GM12878 (cell line): ENCODE measurements around the gene SMPDL3B. TPM values are rescaled to one million over a fixed set of nuclear protein-coding genes. Genes with fewer than 3 reads are reported as not detected.

ENCODE experiments used
- ASH2L ChIP-seq: fragments of 300-600, 200-600 bp; sonication (generic); IDR thresholded peaks from 2 replicates; pipeline ENCODE4 v1.6.1; 2017; ENCODE audit warnings: low read depth, mild to moderate bottlenecking, borderline replicate concordance
- BCL3 ChIP-seq: IDR thresholded peaks from 2 replicates; pipeline ENCODE4 v1.6.1; 2011; ENCODE audit warnings: borderline replicate concordance, low read depth, mild to moderate bottlenecking, moderate library complexity, low read length; ENCODE audit not compliant: insufficient read depth, poor library complexity, severe bottlenecking
- BRCA1 ChIP-seq: IDR thresholded peaks from 2 replicates; pipeline ENCODE4 v1.6.1; 2011; ENCODE audit warnings: low read depth, low read length, improper control_type of control experiment
- CBX3 ChIP-seq: fragments of 200-600 bp; sonication (generic); IDR thresholded peaks from 2 replicates; pipeline ENCODE4 v1.6.1; 2016; ENCODE audit warnings: low read depth, borderline replicate concordance
- CHD4 ChIP-seq: fragments of 200-600 bp; sonication (generic); IDR thresholded peaks from 2 replicates; pipeline ENCODE4 v1.6.1; 2016; ENCODE audit warnings: mild to moderate bottlenecking
- EP300 ChIP-seq, 2 experiments: fragments of 150-350 bp in 1 of 2; IDR thresholded peaks; 2 replicates each; pipeline ENCODE4 v1.6.1; 2011 to 2012; ENCODE audit warnings: low read depth in 2 of 2, low read length in 2 of 2, borderline replicate concordance in 1 of 2, improper control_type of control experiment in 1 of 2, inconsistent platforms in 1 of 2; ENCODE audit not compliant: control insufficient read depth in 1 of 2
- EZH2 ChIP-seq: IDR thresholded peaks from 2 replicates; pipeline ENCODE4 v1.6.1; 2012; ENCODE audit warnings: low read depth, mild to moderate bottlenecking, control low read depth, inconsistent platforms, low read length, borderline replicate concordance; ENCODE audit not compliant: control insufficient read depth
- FOXM1 ChIP-seq: IDR thresholded peaks from 2 replicates; pipeline ENCODE4 v1.6.1; 2012; ENCODE audit warnings: low read depth, mild to moderate bottlenecking, inconsistent platforms, low read length, moderate library complexity
- GABPA ChIP-seq: IDR thresholded peaks from 2 replicates; pipeline ENCODE4 v1.6.1; 2014; ENCODE audit warnings: antibody characterized with exemption, low read depth, mild to moderate bottlenecking, inconsistent platforms
- HDAC2 ChIP-seq: fragments of 200-600 bp; sonication (generic); IDR thresholded peaks from 2 replicates; pipeline ENCODE4 v1.6.1; 2017
- IKZF1 ChIP-seq: fragments of 450-650 bp; conservative IDR thresholded peaks from 2 replicates; pipeline ENCODE4 v1.6.1; 2017; ENCODE audit warnings: antibody characterized with exemption, mild to moderate bottlenecking
- KDM1A ChIP-seq: fragments of 200-600 bp; sonication (generic); IDR thresholded peaks from 2 replicates; pipeline ENCODE4 v1.6.1; 2016; ENCODE audit warnings: borderline replicate concordance
- MAX ChIP-seq: IDR thresholded peaks from 2 replicates; pipeline ENCODE4 v1.6.1; 2012; ENCODE audit warnings: low read depth, low read length, improper control_type of control experiment
- MEF2A ChIP-seq: IDR thresholded peaks from 2 replicates; pipeline ENCODE4 v1.6.1; 2011; ENCODE audit warnings: low read depth, mild to moderate bottlenecking, low read length, moderate library complexity; ENCODE audit not compliant: insufficient read depth
- MTA2 ChIP-seq: fragments of 450-650 bp; IDR thresholded peaks from 2 replicates; pipeline ENCODE4 v1.6.1; 2016; ENCODE audit warnings: low read depth, mild to moderate bottlenecking, moderate library complexity
- NBN ChIP-seq: fragments of 450-650 bp; IDR thresholded peaks from 2 replicates; pipeline ENCODE4 v1.6.1; 2016
- NFYA ChIP-seq: IDR thresholded peaks from 2 replicates; pipeline ENCODE4 v1.6.1; 2011; ENCODE audit warnings: low read depth, mild to moderate bottlenecking, low read length, improper control_type of control experiment, borderline replicate concordance
- NFYB ChIP-seq: IDR thresholded peaks from 2 replicates; pipeline ENCODE4 v1.6.1; 2011; ENCODE audit warnings: low read depth, mild to moderate bottlenecking, low read length, improper control_type of control experiment, moderate library complexity; ENCODE audit not compliant: insufficient read depth
- NRF1 ChIP-seq: conservative IDR thresholded peaks from 2 replicates; pipeline ENCODE4 v1.6.1; 2011; ENCODE audit warnings: mild to moderate bottlenecking, low read depth, low read length, improper control_type of control experiment
- PAX8 ChIP-seq: fragments of 450-650 bp; IDR thresholded peaks from 2 replicates; pipeline ENCODE4 v1.6.1; 2017; ENCODE audit warnings: mild to moderate bottlenecking, moderate library complexity
- POLR2A ChIP-seq: IDR thresholded peaks from 2 replicates; pipeline ENCODE4 v1.6.1; 2011; ENCODE audit warnings: low read depth, mild to moderate bottlenecking, low read length
- RAD51 ChIP-seq: fragments of 450-650 bp; IDR thresholded peaks from 2 replicates; pipeline ENCODE4 v1.6.1; 2016; ENCODE audit warnings: moderate library complexity, mild to moderate bottlenecking, inconsistent platforms
- SMC3 ChIP-seq: IDR thresholded peaks from 2 replicates; pipeline ENCODE4 v1.6.1; 2011; ENCODE audit warnings: low read length, improper control_type of control experiment, borderline replicate concordance
- SP1 ChIP-seq: IDR thresholded peaks from one replicate; pipeline ENCODE4 v1.6.1; 2011; ENCODE audit warnings: low read depth, low read length
- TARDBP ChIP-seq: IDR thresholded peaks from 2 replicates; pipeline ENCODE4 v1.6.1; 2016; ENCODE audit warnings: borderline replicate concordance
- TCF7 ChIP-seq: IDR thresholded peaks from 2 replicates; pipeline ENCODE4 v1.6.1; 2014; ENCODE audit warnings: antibody characterized with exemption, borderline replicate concordance
- WRNIP1 ChIP-seq: IDR thresholded peaks from 2 replicates; pipeline ENCODE4 v1.6.1; 2011; ENCODE audit warnings: low read depth, low read length, improper control_type of control experiment, borderline replicate concordance
- ZBED1 ChIP-seq: IDR thresholded peaks from 2 replicates; pipeline ENCODE4 v1.6.1; 2016; ENCODE audit warnings: borderline replicate concordance
- ZNF687 ChIP-seq: fragments of 450-650 bp; IDR thresholded peaks from 2 replicates; pipeline ENCODE4 v1.6.1; 2017; ENCODE audit warnings: mild to moderate bottlenecking, moderate library complexity
- polyA plus RNA-seq, 11 experiments: library from polyadenylated mRNA; depleted of rRNA in 4 of 11; unstranded in 6 of 11; stranded (reverse) in 5 of 11; fragments of >200 nt; fragmentation: Nextera tagmentation in 4 of 11; fragmentation: Illumina TruSeq in 1 of 11; extraction: Ambion mirVana in 4 of 11; extraction: Trizol in 1 of 11; gene quantifications; 1 replicate in 1 of 11; 2 replicates in 10 of 11; pipeline versions ENCODE4 v1.2.1 to v1.2.3, GENCODE V29; 2011 to 2016; ENCODE audit warnings: inconsistent platforms in 2 of 11, missing spikeins in 2 of 11, low read depth in 1 of 11
- total RNA-seq, 4 experiments: library from RNA; depleted of rRNA in 3 of 4; stranded (reverse); fragments of >200 nt in 3 of 4; fragmentation: Illumina TruSeq in 1 of 4; extraction: Trizol in 1 of 4; gene quantifications; 2 replicates each; pipeline versions ENCODE4 v1.2.1 to v1.2.3, GENCODE V29; 2013 to 2021

Gene SMPDL3B
- total and polyA plus RNA-seq, 10 of the 15 experiments (the other 5 are each of a cell fraction or from before 2014, with no cell fraction given) = 0.56 to 2.7 (median 1.0) TPM

- no peak for TF ChIP-seq BCL3
- TF ChIP-seq BRCA1 = no peak
- TF ChIP-seq POLR2A = peak; percentile 53; the same call in 1 of the 2 replicates
- TF ChIP-seq CBX3 = no peak
- TF ChIP-seq ASH2L = no peak
- no peak for TF ChIP-seq WRNIP1
- no peak for TF ChIP-seq NFYA
- TF ChIP-seq IKZF1 = 0 out of 2 replicates have a peak, but pooled peaks have one; percentile 9
- no peak for TF ChIP-seq MEF2A
- peak; percentile 50 for TF ChIP-seq RAD51
- TF ChIP-seq EZH2 = no peak
- no peak for TF ChIP-seq EP300 (IDR thresholded peaks at IDR 0.05; ENCODE audit: borderline replicate concordance in 1 of 2, control insufficient read depth in 1 of 2, low read depth in 2 of 2, low read length in 2 of 2)
- no peak for TF ChIP-seq MAX
- no peak for TF ChIP-seq SP1
- TF ChIP-seq NBN = no peak
- TF ChIP-seq FOXM1 = no peak
- TF ChIP-seq TARDBP = no peak
- no peak for TF ChIP-seq MTA2
- TF ChIP-seq TCF7 = no peak
- TF ChIP-seq GABPA = no peak
- TF ChIP-seq SMC3 = no peak
- TF ChIP-seq PAX8 = no peak
- TF ChIP-seq CHD4 = no peak
- no peak for TF ChIP-seq NFYB
- no peak for TF ChIP-seq NRF1
- TF ChIP-seq HDAC2 = no peak
- TF ChIP-seq ZBED1 = no peak
- TF ChIP-seq ZNF687 = peak; percentile 76
- no peak for TF ChIP-seq KDM1A
Observed at GRCh38 chr1:27889506-27889905, 45.3 kb upstream of the SMPDL3B start (continued).
